Gastroesophageal sphincter (tissue), 4 donors: ENCODE data around the gene CELSR2. TPM values are rescaled to one million over a fixed set of nuclear protein-coding genes. Genes with fewer than 3 reads are reported as not detected.

Experiments used
- ATAC-seq: fragments of 150-250 bp; one replicate; pipeline ENCODE4 v1.9.1; 2016; ENCODE audit warnings: mild to moderate bottlenecking, moderate library complexity
- H3K27ac ChIP-seq, 4 donors: fragments of 200-600 bp; sonication (generic) in 3 of 4; 1 replicate in 3 of 4; 2 replicates in 1 of 4; pipeline ENCODE4 v1.5.1; 2016 to 2019
- H3K27me3 ChIP-seq: fragments of 200-600 bp; sonication (generic); one replicate; pipeline ENCODE4 v1.5.1; 2019
- H3K36me3 ChIP-seq, 2 donors: fragments of 200-600 bp; sonication (generic); one replicate each; pipeline ENCODE4 v1.5.1; 2019; ENCODE audit warnings: control low read depth in 1 of 2
- H3K4me1 ChIP-seq, 3 donors: fragments of 200-600 bp; sonication (generic); 1 replicate in 2 of 3; 2 replicates in 1 of 3; pipeline ENCODE4 v1.5.1; 2016 to 2019; ENCODE audit warnings: control low read depth in 2 of 3
- H3K4me3 ChIP-seq, 2 donors: fragments of 200-600 bp; sonication (generic); one replicate each; pipeline ENCODE4 v1.5.1; 2019; ENCODE audit warnings: mild to moderate bottlenecking in 1 of 2, moderate library complexity in 1 of 2
- H3K9me3 ChIP-seq, 3 donors: fragments of 200-600 bp; sonication (generic); one replicate each; pipeline ENCODE4 v1.5.1; 2017 to 2019; ENCODE audit warnings: control low read depth in 2 of 3
- CTCF ChIP-seq, 4 experiments: fragments of 200-600 bp in 2 of 4; fragments of 450-650 bp in 2 of 4; sonication (generic) in 1 of 4; IDR thresholded peaks; one replicate each; pipeline ENCODE4 v1.5.1; 2017 to 2019; ENCODE audit warnings: antibody characterized with exemption in 4 of 4, mild to moderate bottlenecking in 2 of 4, moderate library complexity in 2 of 4
- EP300 ChIP-seq: sonication (generic); formaldehyde crosslinking; IDR thresholded peaks from one replicate; pipeline ENCODE4 v1.6.1; 2017; ENCODE audit warnings: antibody characterized with exemption, mild to moderate bottlenecking
- POLR2A ChIP-seq, 2 donors: fragments of 450-650 bp; IDR thresholded peaks; one replicate each; pipeline ENCODE4 v1.6.1; 2017; ENCODE audit warnings: antibody characterized with exemption in 2 of 2, mild to moderate bottlenecking in 2 of 2, moderate library complexity in 1 of 2
- POLR2AphosphoS5 ChIP-seq: sonication (generic); formaldehyde crosslinking; IDR thresholded peaks from one replicate; pipeline ENCODE4 v1.6.1; 2017; ENCODE audit warnings: antibody characterized with exemption
- WGBS, 2 donors: methylation state at CpG; one replicate each; pipeline ENCODE4 v1.1.5; 2018; ENCODE audit warnings: low coverage in 1 of 2; 5-methylcytosine and 5-hydroxymethylcytosine counted together
- total RNA-seq, 4 donors: library from RNA; depleted of rRNA; stranded (reverse); fragments of >200 nt; gene quantifications; one replicate each; pipeline ENCODE4 v1.1.0, GENCODE V29; 2016

The CELSR2 gene
- total RNA-seq, 4 donors from 2014 or later: 5.7 to 18.6 (median 9.1) TPM

- Histone ChIP-seq H3K4me1 (peaks cover 0 to 32% (median 12%) of the 10 kb centered on the region in 3 donors), H3K27me3 (peaks cover 10% of the 10 kb centered on the region), H3K4me3 (no peak overlapping the region), H3K9me3 (no peaks in the 10 kb centered on the region), H3K36me3 (peaks cover 0 to 12% of the 10 kb centered on the region in 2 donors), H3K27ac (no peak overlapping the region)
- WGBS, 2 donors: 60% methylated on average over 1 to 2 of the region's 5 CpGs
- TF ChIP-seq EP300 (no peak), POLR2AphosphoS5 (no peak), CTCF (IDR thresholded peaks at IDR 0.05) (no peak), POLR2A (IDR thresholded peaks at IDR 0.05) (no peak)
- no peak for ATAC-seq
Measured at GRCh38 chr1:109243221-109243620, 6.1 kb upstream of the CELSR2 start.

- Histone ChIP-seq H3K4me3 (no peak overlapping the region), H3K27ac (no peak overlapping the region), H3K27me3 (peaks cover 10% of the 10 kb centered on the region), H3K4me1 (peaks cover 0 to 37% (median 12%) of the 10 kb centered on the region in 3 donors), H3K9me3 (no peaks in the 10 kb centered on the region), H3K36me3 (peaks cover 0 to 4% of the 10 kb centered on the region in 2 donors)
- TF ChIP-seq POLR2A (IDR thresholded peaks at IDR 0.05): no peak
- no peak for TF ChIP-seq EP300
- no peak for TF ChIP-seq POLR2AphosphoS5
- no peak for TF ChIP-seq CTCF (IDR thresholded peaks at IDR 0.05)
- 74 to 78% methylated on average over 3 to 6 of the region's 8 CpGs for WGBS, 2 donors
- ATAC-seq: no peak
Measured at GRCh38 chr1:109243860-109244552, 5.3 kb upstream of the CELSR2 start.

GRCh38 chr1:109246141-109246551, 3.2 kb upstream of the CELSR2 start:
- Histone ChIP-seq H3K36me3 (no peaks in the 10 kb centered on the region), H3K27ac (no peak overlapping the region), H3K27me3 (peaks cover 10% of the 10 kb centered on the region), H3K4me1 (peaks cover 0 to 40% (median 10%) of the 10 kb centered on the region in 3 donors), H3K4me3 (no peak overlapping the region), H3K9me3 (no peaks in the 10 kb centered on the region)
- TF ChIP-seq POLR2A (IDR thresholded peaks at IDR 0.05): no peak
- no peak for TF ChIP-seq POLR2AphosphoS5
- no peak for TF ChIP-seq CTCF (IDR thresholded peaks at IDR 0.05)
- no peak for TF ChIP-seq EP300
- ATAC-seq: no peak
- WGBS, 2 donors: 73 to 89% methylated on average over 3 to 4 of the region's 7 CpGs

GRCh38 chr1:109247401-109248365, 1.7 kb upstream of the CELSR2 start:
- no peak overlapping the region for H3K4me3 ChIP-seq
- H3K27ac ChIP-seq: no peak overlapping the region
- ATAC-seq: no peak
- H3K9me3 ChIP-seq: no peaks in the 10 kb centered on the region
- H3K4me1 ChIP-seq: peaks cover 0 to 33% (median 4%) of the 10 kb centered on the region in 3 donors
- TF ChIP-seq POLR2A (IDR thresholded peaks at IDR 0.05): no peak
- no peak for TF ChIP-seq EP300
- no peak for TF ChIP-seq CTCF (IDR thresholded peaks at IDR 0.05)
- TF ChIP-seq POLR2AphosphoS5: no peak
- peaks cover 10% of the 10 kb centered on the region for H3K27me3 ChIP-seq
- 69 to 98% methylated on average over 3 to 4 of the region's 8 CpGs for WGBS, 2 donors
- H3K36me3 ChIP-seq: no peaks in the 10 kb centered on the region
